Measurements from ENCODE around the gene KCNF1.

GRCh38 chr2:10947446-10948187 is 35.9 kb downstream of the KCNF1 start:
- TF ChIP-seq, protein P1, sequence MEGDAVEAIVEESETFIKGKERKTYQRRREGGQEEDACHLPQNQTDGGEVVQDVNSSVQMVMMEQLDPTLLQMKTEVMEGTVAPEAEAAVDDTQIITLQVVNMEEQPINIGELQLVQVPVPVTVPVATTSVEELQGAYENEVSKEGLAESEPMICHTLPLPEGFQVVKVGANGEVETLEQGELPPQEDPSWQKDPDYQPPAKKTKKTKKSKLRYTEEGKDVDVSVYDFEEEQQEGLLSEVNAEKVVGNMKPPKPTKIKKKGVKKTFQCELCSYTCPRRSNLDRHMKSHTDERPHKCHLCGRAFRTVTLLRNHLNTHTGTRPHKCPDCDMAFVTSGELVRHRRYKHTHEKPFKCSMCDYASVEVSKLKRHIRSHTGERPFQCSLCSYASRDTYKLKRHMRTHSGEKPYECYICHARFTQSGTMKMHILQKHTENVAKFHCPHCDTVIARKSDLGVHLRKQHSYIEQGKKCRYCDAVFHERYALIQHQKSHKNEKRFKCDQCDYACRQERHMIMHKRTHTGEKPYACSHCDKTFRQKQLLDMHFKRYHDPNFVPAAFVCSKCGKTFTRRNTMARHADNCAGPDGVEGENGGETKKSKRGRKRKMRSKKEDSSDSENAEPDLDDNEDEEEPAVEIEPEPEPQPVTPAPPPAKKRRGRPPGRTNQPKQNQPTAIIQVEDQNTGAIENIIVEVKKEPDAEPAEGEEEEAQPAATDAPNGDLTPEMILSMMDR (IDR thresholded peaks at IDR 0.05), result no peak
- no peak for TF ChIP-seq POLR2A (IDR thresholded peaks at IDR 0.05)

Data from esophagus squamous epithelium (tissue), 4 donors.